GM12878 (cell line): ENCODE results near the gene VMO1. TPM values are rescaled to one million over a fixed set of nuclear protein-coding genes. Genes with fewer than 3 reads are reported as not detected.

Experiments
- BACH1 ChIP-seq: fragments of 450-650 bp; IDR thresholded peaks from 2 replicates; pipeline ENCODE4 v1.6.1; 2017; ENCODE audit warnings: mild to moderate bottlenecking, borderline replicate concordance
- BCL11A ChIP-seq: IDR thresholded peaks from 2 replicates; pipeline ENCODE4 v1.6.1; 2011; ENCODE audit warnings: low read depth, low read length
- CHD1 ChIP-seq: IDR thresholded peaks from 2 replicates; pipeline ENCODE4 v1.6.1; 2012; ENCODE audit warnings: low read depth, low read length, improper control_type of control experiment
- CHD2 ChIP-seq: IDR thresholded peaks from 2 replicates; pipeline ENCODE4 v1.6.1; 2011; ENCODE audit warnings: low read depth, low read length, improper control_type of control experiment, borderline replicate concordance
- CHD4 ChIP-seq: fragments of 200-600 bp; sonication (generic); IDR thresholded peaks from 2 replicates; pipeline ENCODE4 v1.6.1; 2016; ENCODE audit warnings: mild to moderate bottlenecking
- EP300 ChIP-seq, 2 experiments: fragments of 150-350 bp in 1 of 2; IDR thresholded peaks; 2 replicates each; pipeline ENCODE4 v1.6.1; 2011 to 2012; ENCODE audit warnings: low read depth in 2 of 2, low read length in 2 of 2, borderline replicate concordance in 1 of 2, improper control_type of control experiment in 1 of 2, inconsistent platforms in 1 of 2; ENCODE audit not compliant: control insufficient read depth in 1 of 2
- KLF5 ChIP-seq: fragments of 450-650 bp; IDR thresholded peaks from 2 replicates; pipeline ENCODE4 v1.6.1; 2014; ENCODE audit warnings: mild to moderate bottlenecking; ENCODE audit not compliant: partially characterized antibody
- LARP7 ChIP-seq: fragments of 450-650 bp; IDR thresholded peaks from 2 replicates; pipeline ENCODE4 v1.6.1; 2017; ENCODE audit warnings: mild to moderate bottlenecking
- MTA2 ChIP-seq: fragments of 450-650 bp; IDR thresholded peaks from 2 replicates; pipeline ENCODE4 v1.6.1; 2016; ENCODE audit warnings: low read depth, mild to moderate bottlenecking, moderate library complexity
- NFXL1 ChIP-seq: fragments of 450-650 bp; IDR thresholded peaks from 2 replicates; pipeline ENCODE4 v1.6.1; 2017; ENCODE audit warnings: antibody characterized with exemption, mild to moderate bottlenecking, borderline replicate concordance
- NR2F1 ChIP-seq: fragments of 450-650 bp; conservative IDR thresholded peaks from 2 replicates; pipeline ENCODE4 v1.6.1; 2017; ENCODE audit warnings: mild to moderate bottlenecking
- POLR2AphosphoS5 ChIP-seq: IDR thresholded peaks from 2 replicates; pipeline ENCODE4 v1.6.1; 2011; ENCODE audit warnings: mild to moderate bottlenecking, low read length, inconsistent platforms
- RAD51 ChIP-seq: fragments of 450-650 bp; IDR thresholded peaks from 2 replicates; pipeline ENCODE4 v1.6.1; 2016; ENCODE audit warnings: moderate library complexity, mild to moderate bottlenecking, inconsistent platforms
- SIN3A ChIP-seq: IDR thresholded peaks from 2 replicates; pipeline ENCODE4 v1.6.1; 2012; ENCODE audit warnings: low read depth, low read length, improper control_type of control experiment
- SMAD1 ChIP-seq: fragments of 450-650 bp; IDR thresholded peaks from 2 replicates; pipeline ENCODE4 v1.6.1; 2018; ENCODE audit warnings: mild to moderate bottlenecking, low read depth; ENCODE audit not compliant: partially characterized antibody
- SP1 ChIP-seq: IDR thresholded peaks from one replicate; pipeline ENCODE4 v1.6.1; 2011; ENCODE audit warnings: low read depth, low read length
- SRF ChIP-seq, 2 experiments: IDR thresholded peaks; 2 replicates each; pipeline ENCODE4 v1.6.1; 2011; ENCODE audit warnings: low read depth in 2 of 2, low read length in 2 of 2, mild to moderate bottlenecking in 1 of 2, moderate library complexity in 1 of 2
- TAF1 ChIP-seq: IDR thresholded peaks from 2 replicates; pipeline ENCODE4 v1.6.1; 2011; ENCODE audit warnings: mild to moderate bottlenecking, low read depth, low read length, borderline replicate concordance
- WRNIP1 ChIP-seq: IDR thresholded peaks from 2 replicates; pipeline ENCODE4 v1.6.1; 2011; ENCODE audit warnings: low read depth, low read length, improper control_type of control experiment, borderline replicate concordance
- ZNF207 ChIP-seq: fragments of 450-650 bp; IDR thresholded peaks from 2 replicates; pipeline ENCODE4 v1.6.1; 2014; ENCODE audit warnings: antibody characterized with exemption, mild to moderate bottlenecking, borderline replicate concordance
- ZNF217 ChIP-seq: fragments of 450-650 bp; IDR thresholded peaks from 2 replicates; pipeline ENCODE4 v1.6.1; 2017; ENCODE audit warnings: antibody characterized with exemption, mild to moderate bottlenecking
- ZNF384 ChIP-seq: IDR thresholded peaks from 2 replicates; pipeline ENCODE4 v1.6.1; 2012; ENCODE audit warnings: low read depth, mild to moderate bottlenecking, low read length, improper control_type of control experiment, borderline replicate concordance
- ZNF622 ChIP-seq: fragments of 450-650 bp; IDR thresholded peaks from 2 replicates; pipeline ENCODE4 v1.6.1; 2017; ENCODE audit warnings: mild to moderate bottlenecking, inconsistent platforms
- ZSCAN29 ChIP-seq: fragments of 450-650 bp; IDR thresholded peaks from 2 replicates; pipeline ENCODE4 v1.6.1; 2017; ENCODE audit warnings: mild to moderate bottlenecking, moderate library complexity
- polyA plus RNA-seq, 11 experiments: library from polyadenylated mRNA; depleted of rRNA in 4 of 11; unstranded in 6 of 11; stranded (reverse) in 5 of 11; fragments of >200 nt; fragmentation: Nextera tagmentation in 4 of 11; fragmentation: Illumina TruSeq in 1 of 11; extraction: Ambion mirVana in 4 of 11; extraction: Trizol in 1 of 11; gene quantifications; 1 replicate in 1 of 11; 2 replicates in 10 of 11; pipeline versions ENCODE4 v1.2.1 to v1.2.3, GENCODE V29; 2011 to 2016; ENCODE audit warnings: inconsistent platforms in 2 of 11, missing spikeins in 2 of 11, low read depth in 1 of 11
- total RNA-seq, 4 experiments: library from RNA; depleted of rRNA in 3 of 4; stranded (reverse); fragments of >200 nt in 3 of 4; fragmentation: Illumina TruSeq in 1 of 4; extraction: Trizol in 1 of 4; gene quantifications; 2 replicates each; pipeline versions ENCODE4 v1.2.1 to v1.2.3, GENCODE V29; 2013 to 2021
- TF ChIP-seq, protein P1 (sequence below): IDR thresholded peaks from 2 replicates; pipeline ENCODE4 v1.6.1; 2011; ENCODE audit warnings: mild to moderate bottlenecking, low read depth, low read length, moderate library complexity; ENCODE audit not compliant: insufficient replicate concordance
- TF ChIP-seq, protein P2 (sequence below): IDR thresholded peaks from 2 replicates; pipeline ENCODE4 v1.6.1; 2011; ENCODE audit warnings: low read depth, low read length, improper control_type of control experiment, borderline replicate concordance
- TF ChIP-seq, protein P3 (sequence below): fragments of 450-650 bp; IDR thresholded peaks from 2 replicates; pipeline ENCODE4 v1.6.1; 2017; ENCODE audit warnings: low read depth, mild to moderate bottlenecking, moderate library complexity
- TF ChIP-seq, protein P4 (sequence below): fragments of 450-650 bp; IDR thresholded peaks from 2 replicates; pipeline ENCODE4 v1.6.1; 2016; ENCODE audit warnings: mild to moderate bottlenecking

Gene VMO1
- total and polyA plus RNA-seq, 10 of the 15 experiments (the other 5 are each of a cell fraction or from before 2014, with no cell fraction given), result 0.27 to 0.54 (median 0.31) TPM; not detected in 7

DNA sequence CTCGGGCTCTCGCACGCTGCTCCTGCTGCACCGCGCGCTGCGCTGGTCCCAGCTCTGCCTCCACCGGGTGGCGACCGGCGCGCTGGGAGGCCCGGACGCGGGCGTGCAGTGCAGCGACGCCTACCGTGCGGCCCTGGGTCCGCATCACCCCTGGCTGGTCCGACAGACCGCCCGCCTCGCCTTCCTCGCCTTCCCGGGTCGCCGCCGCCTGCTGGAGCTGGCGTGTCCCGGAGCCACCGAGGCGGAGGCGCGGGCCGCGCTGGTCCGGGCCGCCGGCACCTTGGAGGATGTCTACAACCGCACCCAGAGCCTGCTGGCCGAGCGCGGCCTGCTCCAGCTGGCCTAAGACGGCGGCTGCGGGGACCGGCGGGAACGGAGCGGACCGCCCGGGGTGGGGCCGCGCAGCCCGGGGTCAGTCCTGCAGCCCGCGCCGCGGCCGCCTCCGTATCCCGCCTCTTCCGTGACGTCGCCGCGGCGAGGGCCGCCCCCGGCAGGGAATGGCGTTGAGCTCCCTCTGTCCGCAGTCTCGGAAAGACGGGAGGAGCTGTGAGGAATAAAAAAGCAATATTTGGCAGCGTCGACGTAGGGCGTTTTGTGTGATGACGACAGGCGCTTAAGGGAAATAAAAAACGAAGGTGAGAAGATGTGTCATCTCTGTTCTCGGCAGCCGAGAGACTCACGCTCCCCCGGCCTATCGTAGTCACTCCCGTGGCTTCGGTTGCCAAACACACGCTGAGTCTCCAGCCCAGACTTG, 4.0 kb upstream of the VMO1 start (continued):
- TF ChIP-seq, protein P1, sequence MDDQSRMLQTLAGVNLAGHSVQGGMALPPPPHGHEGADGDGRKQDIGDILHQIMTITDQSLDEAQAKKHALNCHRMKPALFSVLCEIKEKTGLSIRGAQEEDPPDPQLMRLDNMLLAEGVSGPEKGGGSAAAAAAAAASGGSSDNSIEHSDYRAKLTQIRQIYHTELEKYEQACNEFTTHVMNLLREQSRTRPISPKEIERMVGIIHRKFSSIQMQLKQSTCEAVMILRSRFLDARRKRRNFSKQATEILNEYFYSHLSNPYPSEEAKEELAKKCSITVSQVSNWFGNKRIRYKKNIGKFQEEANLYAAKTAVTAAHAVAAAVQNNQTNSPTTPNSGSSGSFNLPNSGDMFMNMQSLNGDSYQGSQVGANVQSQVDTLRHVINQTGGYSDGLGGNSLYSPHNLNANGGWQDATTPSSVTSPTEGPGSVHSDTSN, result no peak
- TF ChIP-seq SIN3A, result 0 out of 2 replicates have a peak, but pooled peaks have one; percentile 51
- TF ChIP-seq SRF (IDR thresholded peaks at IDR 0.05; ENCODE audit: low read depth in 2 of 2, low read length in 2 of 2), result 0 out of 4 replicates have a peak, but pooled peaks of 1 of the 2 experiments have one; percentile 44
- peak; percentile 87 for TF ChIP-seq ZNF217
- TF ChIP-seq, protein P2, sequence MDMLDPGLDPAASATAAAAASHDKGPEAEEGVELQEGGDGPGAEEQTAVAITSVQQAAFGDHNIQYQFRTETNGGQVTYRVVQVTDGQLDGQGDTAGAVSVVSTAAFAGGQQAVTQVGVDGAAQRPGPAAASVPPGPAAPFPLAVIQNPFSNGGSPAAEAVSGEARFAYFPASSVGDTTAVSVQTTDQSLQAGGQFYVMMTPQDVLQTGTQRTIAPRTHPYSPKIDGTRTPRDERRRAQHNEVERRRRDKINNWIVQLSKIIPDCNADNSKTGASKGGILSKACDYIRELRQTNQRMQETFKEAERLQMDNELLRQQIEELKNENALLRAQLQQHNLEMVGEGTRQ, result no peak
- peak; percentile 40; the same call in 1 of the 2 replicates for TF ChIP-seq ZSCAN29
- no peak for TF ChIP-seq MTA2
- no peak for TF ChIP-seq WRNIP1
- no peak for TF ChIP-seq RAD51
- no peak for TF ChIP-seq EP300 (IDR thresholded peaks at IDR 0.05; ENCODE audit: borderline replicate concordance in 1 of 2, control insufficient read depth in 1 of 2, low read depth in 2 of 2, low read length in 2 of 2)
- peak; percentile 100 for TF ChIP-seq LARP7
- TF ChIP-seq, protein P3, sequence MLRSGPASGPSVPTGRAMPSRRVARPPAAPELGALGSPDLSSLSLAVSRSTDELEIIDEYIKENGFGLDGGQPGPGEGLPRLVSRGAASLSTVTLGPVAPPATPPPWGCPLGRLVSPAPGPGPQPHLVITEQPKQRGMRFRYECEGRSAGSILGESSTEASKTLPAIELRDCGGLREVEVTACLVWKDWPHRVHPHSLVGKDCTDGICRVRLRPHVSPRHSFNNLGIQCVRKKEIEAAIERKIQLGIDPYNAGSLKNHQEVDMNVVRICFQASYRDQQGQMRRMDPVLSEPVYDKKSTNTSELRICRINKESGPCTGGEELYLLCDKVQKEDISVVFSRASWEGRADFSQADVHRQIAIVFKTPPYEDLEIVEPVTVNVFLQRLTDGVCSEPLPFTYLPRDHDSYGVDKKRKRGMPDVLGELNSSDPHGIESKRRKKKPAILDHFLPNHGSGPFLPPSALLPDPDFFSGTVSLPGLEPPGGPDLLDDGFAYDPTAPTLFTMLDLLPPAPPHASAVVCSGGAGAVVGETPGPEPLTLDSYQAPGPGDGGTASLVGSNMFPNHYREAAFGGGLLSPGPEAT, result no peak
- no peak for TF ChIP-seq POLR2AphosphoS5
- peak; percentile 22; the same call in 1 of the 2 replicates for TF ChIP-seq TAF1
- TF ChIP-seq SP1, result no peak
- TF ChIP-seq ZNF622, result no peak
- peak; percentile 85 for TF ChIP-seq BACH1
- TF ChIP-seq BCL11A, result no peak
- no peak for TF ChIP-seq ZNF384
- TF ChIP-seq SMAD1, result no peak
- TF ChIP-seq, protein P4, sequence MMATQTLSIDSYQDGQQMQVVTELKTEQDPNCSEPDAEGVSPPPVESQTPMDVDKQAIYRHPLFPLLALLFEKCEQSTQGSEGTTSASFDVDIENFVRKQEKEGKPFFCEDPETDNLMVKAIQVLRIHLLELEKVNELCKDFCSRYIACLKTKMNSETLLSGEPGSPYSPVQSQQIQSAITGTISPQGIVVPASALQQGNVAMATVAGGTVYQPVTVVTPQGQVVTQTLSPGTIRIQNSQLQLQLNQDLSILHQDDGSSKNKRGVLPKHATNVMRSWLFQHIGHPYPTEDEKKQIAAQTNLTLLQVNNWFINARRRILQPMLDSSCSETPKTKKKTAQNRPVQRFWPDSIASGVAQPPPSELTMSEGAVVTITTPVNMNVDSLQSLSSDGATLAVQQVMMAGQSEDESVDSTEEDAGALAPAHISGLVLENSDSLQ, result no peak
- peak; percentile 73; the same call in 1 of the 2 replicates for TF ChIP-seq NFXL1
- no peak for TF ChIP-seq CHD4
- TF ChIP-seq ZNF207, result peak; percentile 77; the same call in 1 of the 2 replicates
- no peak for TF ChIP-seq CHD1
- peak; percentile 83 for TF ChIP-seq KLF5
- peak; percentile 92 for TF ChIP-seq NR2F1
- no peak for TF ChIP-seq CHD2
